HUDEP-2 (cell line): Measurements from ENCODE around the gene SMYD2.

Experiments used
- DNase-seq, 76 experiments: peaks; one replicate each; lab custom pipeline; 2025; ENCODE audit not compliant: unreplicated experiment in 76 of 76; lab: John Stamatoyannopoulos, UW

Gene SMYD2

DNA sequence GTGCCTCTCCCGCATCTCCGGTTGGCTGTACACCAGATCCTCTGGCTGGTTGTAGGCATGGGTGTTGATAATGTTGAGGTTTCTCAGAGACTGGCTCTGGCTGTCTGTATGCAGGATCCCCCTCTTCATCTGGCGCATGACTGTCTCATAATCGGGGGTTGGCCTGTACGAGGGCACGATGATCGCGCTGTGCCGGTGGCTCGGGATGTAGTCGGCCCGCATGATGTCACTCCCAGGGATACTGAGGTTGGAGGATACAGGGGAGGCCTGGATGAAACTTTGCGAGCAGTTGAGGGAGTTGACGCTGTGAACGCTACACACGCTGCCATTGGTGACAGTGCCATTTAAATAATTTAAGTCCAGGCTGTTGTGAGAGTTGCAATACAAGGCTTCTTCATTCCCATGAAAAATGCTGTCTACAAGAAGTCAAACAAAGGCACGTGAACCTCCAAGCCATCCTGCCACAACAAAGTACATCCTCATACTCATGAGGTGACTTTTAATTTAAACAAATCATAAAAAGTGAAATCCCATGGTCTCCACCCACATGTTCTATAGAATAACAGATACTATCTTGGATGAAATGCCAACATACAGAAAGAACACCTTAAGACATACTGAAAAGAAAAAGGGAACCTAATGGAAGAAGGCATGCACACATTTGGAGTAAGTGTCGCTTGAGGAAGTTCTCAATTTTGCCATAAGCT lies 103.6 kb downstream of the SMYD2 start:
- no peak for DNase-seq

- no peak for DNase-seq
Observed at GRCh38 chr1:214385428-214385827, 104.5 kb downstream of the SMYD2 start.

DNA sequence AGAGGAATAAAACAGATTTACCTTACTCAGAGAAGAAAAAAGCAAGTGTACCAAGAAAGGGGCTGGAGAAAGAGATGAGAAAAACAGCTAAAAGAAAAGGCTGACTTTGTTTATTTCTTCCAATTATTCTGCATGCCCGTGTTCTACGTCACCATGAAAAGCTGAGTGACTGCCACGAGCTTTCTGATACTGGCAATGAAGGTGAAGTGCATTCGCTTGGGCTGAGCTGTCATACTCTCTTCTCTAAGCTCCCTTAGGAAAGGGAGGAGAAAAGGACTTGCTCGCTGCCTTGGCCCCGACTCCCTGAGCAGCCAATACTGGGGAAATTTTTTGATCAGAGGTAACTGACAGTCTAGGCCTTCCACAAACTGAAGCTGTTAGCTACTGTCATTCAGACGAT lies 105.4 kb downstream of the SMYD2 start:
- no peak for DNase-seq
